B cell (primary cell): ENCODE data around the gene MBNL1. TPM values are rescaled to one million over a fixed set of nuclear protein-coding genes. Genes with fewer than 3 reads are reported as not detected.
A peak's percentile ranks its signal among the peaks of the same experiment; 100 is the strongest.

Source experiments
- ATAC-seq: fragments of 200-7000 bp; cut with Tn5 transposase; one replicate; pipeline ENCODE4 v1.10.0; 2021; ENCODE audit warnings: low read depth, mild to moderate bottlenecking, moderate number of reproducible peaks, moderate library complexity
- CTCF ChIA-PET: fragments of 350-600 bp; sonication (Branson Sonifier 250); formaldehyde crosslinking; loops from one replicate; lab custom pipeline; 2021; ENCODE audit warnings: antibody characterized with exemption, inconsistent platforms; lab: Charles Lee
- POLR2A ChIA-PET: fragments of 350-600 bp; sonication (Branson Sonifier 250); formaldehyde crosslinking; loops from one replicate; lab custom pipeline; 2021; ENCODE audit warnings: antibody characterized with exemption; lab: Charles Lee
- DNase-seq: peaks from one replicate; pipeline ENCODE4 v3.0.0; 2013
- H2AFZ ChIP-seq: 2 replicates; pipeline ENCODE4 v1.6.1; 2012; ENCODE audit warnings: mild to moderate bottlenecking, low read depth, low read length; ENCODE audit not compliant: insufficient read depth, poor library complexity, severe bottlenecking
- H3K27ac ChIP-seq, 2 donors: 1 replicate in 1 of 2; 2 replicates in 1 of 2; pipeline ENCODE4 v1.5.1; 2012 to 2013; ENCODE audit warnings: low read length in 2 of 2, mild to moderate bottlenecking in 2 of 2, moderate library complexity in 1 of 2
- H3K27me3 ChIP-seq, 4 experiments: fragments of 200-600 bp in 1 of 4; sonication (generic) in 1 of 4; replicated peaks in 1 of 4; 1 replicate in 2 of 4; 2 replicates in 2 of 4; pipeline versions ENCODE4 v1.6.1 to v1.7.0; 2013 to 2016; ENCODE audit warnings: low read length in 3 of 4, mild to moderate bottlenecking in 2 of 4, mixed read lengths in 1 of 4, moderate library complexity in 1 of 4; ENCODE audit not compliant: insufficient read depth in 4 of 4, control insufficient read depth in 3 of 4; ENCODE audit errors: control extremely low read depth in 1 of 4
- H3K36me3 ChIP-seq, 2 experiments: replicated peaks in 1 of 2; 1 replicate in 1 of 2; 2 replicates in 1 of 2; pipeline versions ENCODE4 v1.6.1 to v1.7.1; 2013; ENCODE audit warnings: low read length in 1 of 2; ENCODE audit not compliant: insufficient read depth in 2 of 2, control insufficient read depth in 1 of 2; ENCODE audit errors: control extremely low read depth in 1 of 2, extremely low read depth in 1 of 2
- H3K4me1 ChIP-seq, 2 donors: fragments of 200-600 bp in 1 of 2; sonication (generic) in 1 of 2; 1 replicate in 1 of 2; 2 replicates in 1 of 2; pipeline versions ENCODE4 v1.5.1 to v1.6.1; 2013 to 2017; ENCODE audit warnings: low read length in 2 of 2; ENCODE audit not compliant: control insufficient read depth in 2 of 2, insufficient read depth in 2 of 2
- H3K4me2 ChIP-seq: replicated peaks from 2 replicates; pipeline ENCODE3; 2012; ENCODE audit warnings: mild to moderate bottlenecking, low read depth, low read length; ENCODE audit not compliant: poor library complexity, severe bottlenecking
- H3K4me3 ChIP-seq, 5 experiments: fragments of 200-600 bp in 1 of 5; sonication (generic) in 1 of 5; 1 replicate in 3 of 5; 2 replicates in 2 of 5; pipeline versions ENCODE4 v1.5.1 to v1.7.0; 2011 to 2016; ENCODE audit warnings: low read length in 4 of 5, mild to moderate bottlenecking in 4 of 5, low read depth in 2 of 5, control low read depth in 1 of 5, moderate library complexity in 1 of 5; ENCODE audit not compliant: insufficient read depth in 1 of 5; ENCODE audit errors: control extremely low read depth in 1 of 5, extremely low read depth in 1 of 5
- H3K79me2 ChIP-seq: fragments of 200-600 bp; sonication (generic); one replicate; pipeline ENCODE4 v1.6.0; 2016; ENCODE audit warnings: low read length; ENCODE audit not compliant: control insufficient read depth, insufficient read depth
- H3K9ac ChIP-seq: fragments of 200-600 bp; sonication (generic); 2 replicates; pipeline ENCODE4 v1.6.1; 2017; ENCODE audit warnings: mild to moderate bottlenecking, low read length, moderate library complexity
- H3K9me3 ChIP-seq, 3 donors: one replicate each; pipeline versions ENCODE4 v1.6.1 to v1.7.1; 2013; ENCODE audit warnings: low read length in 2 of 3; ENCODE audit not compliant: control insufficient read depth in 2 of 3, insufficient read depth in 1 of 3; ENCODE audit errors: control extremely low read depth in 1 of 3
- H4K20me1 ChIP-seq: 2 replicates; pipeline ENCODE4 v1.6.0; 2012; ENCODE audit warnings: mild to moderate bottlenecking, low read length; ENCODE audit not compliant: insufficient read depth, control insufficient read depth, poor library complexity, severe bottlenecking
- H3K27ac Mint-ChIP-seq: one replicate; pipeline ENCODE4 v1.8.0; 2021; ENCODE audit warnings: mixed read lengths
- H3K27me3 Mint-ChIP-seq: one replicate; pipeline ENCODE4 v1.8.0; 2021; ENCODE audit warnings: mixed read lengths
- H3K4me1 Mint-ChIP-seq: one replicate; pipeline ENCODE4 v1.8.0; 2021; ENCODE audit warnings: mixed read lengths
- H3K4me3 Mint-ChIP-seq: one replicate; pipeline ENCODE4 v1.8.0; 2021; ENCODE audit warnings: mixed read lengths
- H3K9me3 Mint-ChIP-seq: one replicate; pipeline ENCODE4 v1.8.0; 2022; ENCODE audit warnings: mixed read lengths; ENCODE audit not compliant: insufficient read depth
- CTCF ChIP-seq: fragments of 200-600 bp; IDR thresholded peaks from one replicate; pipeline ENCODE4 v1.8.0; 2022; ENCODE audit warnings: antibody characterized with exemption, mild to moderate bottlenecking
- EZH2 ChIP-seq: IDR thresholded peaks from 2 replicates; pipeline ENCODE4 v1.6.1; 2012; ENCODE audit warnings: borderline replicate concordance, low read depth, mild to moderate bottlenecking, moderate library complexity, low read length; ENCODE audit not compliant: insufficient read depth, poor library complexity, severe bottlenecking
- WGBS: methylation state at CpG from one replicate; pipeline ENCODE4 v1.1.5; 2013; ENCODE audit warnings: missing lambda C conversion rate; ENCODE audit not compliant: insufficient coverage; 5-methylcytosine and 5-hydroxymethylcytosine counted together
- intact Hi-C: fragments of 100-400 bp; cut with micrococcal nuclease; formaldehyde crosslinking; loops from one replicate; pipeline ENCODE4 v1.10.0; 2022
- polyA plus RNA-seq: library from polyadenylated mRNA; depleted of rRNA; stranded (reverse); fragments of >200 nt; gene quantifications from 2 replicates; pipeline ENCODE4 v1.2.3, GENCODE V29; 2012
- total RNA-seq, 2 donors: library from RNA; stranded (reverse); fragments of 120-200 nt in 1 of 2; gene quantifications; 1 replicate in 1 of 2; 2 replicates in 1 of 2; pipeline versions ENCODE4 v1.2.3 to v1.2.4, GENCODE V29; 2013 to 2022

Gene MBNL1
- total and polyA plus RNA-seq, 2 donors (not counting 1 experiment from before 2014, with no cell fraction given), result 195 to 505 TPM

- Histone ChIP-seq H3K79me2 (peaks cover 96% of the 10 kb centered on the region), H3K9ac (no peak overlapping the region), H3K4me3 (no peak overlapping the region), H3K27me3 (no peaks in the 10 kb centered on the region), H3K9me3 (no peaks in the 10 kb centered on the region), H4K20me1 (peaks cover 24% of the 10 kb centered on the region), H3K4me2 (no peak overlapping the region), H2AFZ (no peak overlapping the region), H3K36me3 (peaks cover 0 to 10% of the 10 kb centered on the region in 2 experiments), H3K27ac (peak overlapping the region in 1 of 2 donors; percentile 36), H3K4me1 (peaks cover 25 to 38% of the 10 kb centered on the region in 2 donors)
- no CpG with 5 or more reads among the region's 2 CpGs for whole genome bisulfite sequencing
- CTCF ChIA-PET, result interaction anchor here (1.0 kb wide), 1 partner anchor 118 kb away, joined by 4 read pairs; no protein-coding TSS in a partner anchor
- DNase-seq (no peak), ATAC-seq (no peak)
- H3K4me1 Mint-ChIP-seq, result peaks cover 60% of the 10 kb centered on the region
- H3K4me3 Mint-ChIP-seq, result peak overlapping the region; percentile 29
- no peak overlapping the region for H3K27ac Mint-ChIP-seq
- TF ChIP-seq CTCF, result no peak
- TF ChIP-seq EZH2, result no peak
- intact Hi-C loops, result no loop called here
- POLR2A ChIA-PET, result no interaction called here
- H3K9me3 Mint-ChIP-seq, result peaks cover 2% of the 10 kb centered on the region
- no peaks in the 10 kb centered on the region for H3K27me3 Mint-ChIP-seq
These were observed 56.4 kb downstream of the MBNL1 start for GRCh38 chr3:152325136-152325535.

GRCh38 chr3:152327203-152327602, 58.5 kb downstream of the MBNL1 start:
- H3K27me3 Mint-ChIP-seq, result no peaks in the 10 kb centered on the region
- Histone ChIP-seq H3K79me2 (peaks cover 96% of the 10 kb centered on the region), H3K9me3 (no peaks in the 10 kb centered on the region), H3K27ac (no peak overlapping the region), H2AFZ (no peak overlapping the region), H4K20me1 (peaks cover 23% of the 10 kb centered on the region), H3K4me3 (no peak overlapping the region), H3K27me3 (no peaks in the 10 kb centered on the region), H3K4me2 (no peak overlapping the region), H3K36me3 (peaks cover 0 to 8% of the 10 kb centered on the region in 2 experiments), H3K9ac (no peak overlapping the region), H3K4me1 (peaks cover 34 to 41% of the 10 kb centered on the region in 2 donors)
- H3K4me3 Mint-ChIP-seq, result no peak overlapping the region
- no CpG with 5 or more reads among the region's 2 CpGs for WGBS
- DNase-seq, result no peak
- no peak for ATAC-seq
- TF ChIP-seq EZH2, result no peak
- TF ChIP-seq CTCF, result no peak
- H3K4me1 Mint-ChIP-seq, result peaks cover 60% of the 10 kb centered on the region
- ChIA-PET CTCF (no interaction called here), POLR2A (no interaction called here)
- peaks cover 2% of the 10 kb centered on the region for H3K9me3 Mint-ChIP-seq
- intact Hi-C loops, result no loop called here
- no peak overlapping the region for H3K27ac Mint-ChIP-seq
